Measurements from ENCODE around the gene MTCH1. TPM values are rescaled to one million over a fixed set of nuclear protein-coding genes. Genes with fewer than 3 reads are reported as not detected.

MTCH1 gene
- total and polyA plus RNA-seq, 3 donors from 2014 or later, result 157 to 316 (median 227) TPM

GRCh38 chr6:36937896-36938295, 48.1 kb downstream of the MTCH1 start:
- intact Hi-C loops (cut with DNase I; ENCODE audit: low total_unique reads), result no loop called here
- Histone ChIP-seq H3K36me3 (ENCODE audit: low read depth, missing control alignments) (no peaks in the 10 kb centered on the region), H3K27ac (no peak overlapping the region), H3K9me3 (no peaks in the 10 kb centered on the region), H3K4me1 (no peaks in the 10 kb centered on the region), H3K27me3 (no peaks in the 10 kb centered on the region), H3K4me3 (no peak overlapping the region)
- WGBS, 2 donors, result 89 to 93% methylated on average over 6 of the region's 6 CpGs
- DNase-seq, result no peak
- TF ChIP-seq POLR2A (IDR thresholded peaks at IDR 0.05) (no peak), CTCF (IDR thresholded peaks at IDR 0.05) (no peak)

GRCh38 chr6:36936824-36937223, 49.2 kb downstream of the MTCH1 start:
- intact Hi-C loops (cut with DNase I; ENCODE audit: low total_unique reads), result no loop called here
- TF ChIP-seq CTCF (IDR thresholded peaks at IDR 0.05), result no peak
- TF ChIP-seq POLR2A (IDR thresholded peaks at IDR 0.05), result no peak
- Histone ChIP-seq H3K9me3 (no peaks in the 10 kb centered on the region), H3K27me3 (no peaks in the 10 kb centered on the region), H3K36me3 (ENCODE audit: low read depth, missing control alignments) (no peaks in the 10 kb centered on the region), H3K4me3 (no peak overlapping the region), H3K27ac (no peak overlapping the region), H3K4me1 (no peaks in the 10 kb centered on the region)
- no peak for DNase-seq
- 90 to 99% methylated on average over 5 of the region's 5 CpGs for WGBS, 2 donors

- Histone ChIP-seq H3K36me3 (ENCODE audit: low read depth, missing control alignments) (no peaks in the 10 kb centered on the region), H3K27ac (no peak overlapping the region), H3K4me3 (no peak overlapping the region), H3K27me3 (no peaks in the 10 kb centered on the region), H3K4me1 (no peaks in the 10 kb centered on the region), H3K9me3 (no peaks in the 10 kb centered on the region)
- 85 to 92% methylated on average over 7 of the region's 7 CpGs for WGBS, 2 donors
- intact Hi-C loops (cut with DNase I; ENCODE audit: low total_unique reads), result no loop called here
- DNase-seq, result no peak
- TF ChIP-seq CTCF (IDR thresholded peaks at IDR 0.05) (no peak), POLR2A (IDR thresholded peaks at IDR 0.05) (no peak)
These were observed 51.1 kb downstream of the MTCH1 start for GRCh38 chr6:36934901-36935300.

- WGBS, 2 donors, result 94 to 98% methylated on average over 4 of the region's 4 CpGs
- Histone ChIP-seq H3K4me1 (no peaks in the 10 kb centered on the region), H3K27me3 (no peaks in the 10 kb centered on the region), H3K27ac (no peak overlapping the region), H3K9me3 (no peaks in the 10 kb centered on the region), H3K36me3 (ENCODE audit: low read depth, missing control alignments) (no peaks in the 10 kb centered on the region), H3K4me3 (no peak overlapping the region)
- DNase-seq, result no peak
- TF ChIP-seq CTCF (IDR thresholded peaks at IDR 0.05) (no peak), POLR2A (IDR thresholded peaks at IDR 0.05) (no peak)
- intact Hi-C loops (cut with DNase I; ENCODE audit: low total_unique reads), result no loop called here
These were observed 52.5 kb downstream of the MTCH1 start for GRCh38 chr6:36933519-36933918.

GRCh38 chr6:36933102-36933501, 52.9 kb downstream of the MTCH1 start:
- Histone ChIP-seq H3K27me3 (no peaks in the 10 kb centered on the region), H3K4me1 (no peaks in the 10 kb centered on the region), H3K36me3 (ENCODE audit: low read depth, missing control alignments) (no peaks in the 10 kb centered on the region), H3K27ac (no peak overlapping the region), H3K4me3 (no peak overlapping the region), H3K9me3 (no peaks in the 10 kb centered on the region)
- TF ChIP-seq CTCF (IDR thresholded peaks at IDR 0.05), result no peak
- TF ChIP-seq POLR2A (IDR thresholded peaks at IDR 0.05), result no peak
- no peak for DNase-seq
- 93 to 94% methylated on average over 2 of the region's 2 CpGs for WGBS, 2 donors
- intact Hi-C loops (cut with DNase I; ENCODE audit: low total_unique reads), result no loop called here
